Endodermal cell (in vitro differentiated cells): ENCODE data around the gene ADAMTS2. TPM values are rescaled to one million over a fixed set of nuclear protein-coding genes. Genes with fewer than 3 reads are reported as not detected.

Experiments
- DNase-seq: peaks from one replicate; pipeline ENCODE4 v3.0.0-alpha.2; 2017
- H3K27ac ChIP-seq: 2 replicates; pipeline ENCODE4 v1.5.1; 2013; ENCODE audit warnings: mild to moderate bottlenecking, low read depth, low read length, moderate library complexity
- H3K27me3 ChIP-seq: 2 replicates; pipeline ENCODE4 v1.6.1; 2013; ENCODE audit warnings: mild to moderate bottlenecking, low read length, moderate library complexity; ENCODE audit not compliant: insufficient read depth, control insufficient read depth, poor library complexity, severe bottlenecking
- H3K36me3 ChIP-seq: 2 replicates; pipeline ENCODE4 v1.7.0; 2013; ENCODE audit warnings: mild to moderate bottlenecking, low read length, moderate library complexity; ENCODE audit not compliant: control insufficient read depth, insufficient read depth
- H3K4me1 ChIP-seq: one replicate; pipeline ENCODE4 v1.7.0; 2013; ENCODE audit warnings: low read length; ENCODE audit not compliant: control insufficient read depth, insufficient read depth
- H3K4me3 ChIP-seq: 2 replicates; pipeline ENCODE4 v1.5.1; 2013; ENCODE audit warnings: mild to moderate bottlenecking, low read length, moderate library complexity
- H3K9ac ChIP-seq: 2 replicates; pipeline ENCODE4 v1.6.1; 2013; ENCODE audit warnings: mild to moderate bottlenecking, low read length, moderate library complexity; ENCODE audit not compliant: poor library complexity, severe bottlenecking; ENCODE audit errors: extremely low read depth
- H3K9me3 ChIP-seq: 2 replicates; pipeline ENCODE4 v1.6.1; 2013; ENCODE audit warnings: mild to moderate bottlenecking, low read length, moderate library complexity; ENCODE audit not compliant: control insufficient read depth
- H3K27ac Mint-ChIP-seq: 2 replicates; pipeline ENCODE4 v1.8.0; 2020; ENCODE audit warnings: mixed read lengths
- H3K27me3 Mint-ChIP-seq: 2 replicates; pipeline ENCODE4 v1.8.0; 2021; ENCODE audit warnings: mild to moderate bottlenecking, mixed read lengths; ENCODE audit not compliant: insufficient read depth
- H3K36me3 Mint-ChIP-seq: 2 replicates; pipeline ENCODE4 v1.8.0; 2020; ENCODE audit warnings: low read depth, mixed read lengths
- H3K4me1 Mint-ChIP-seq: 2 replicates; pipeline ENCODE4 v1.8.0; 2020; ENCODE audit warnings: mixed read lengths
- H3K4me3 Mint-ChIP-seq: 2 replicates; pipeline ENCODE4 v1.8.0; 2020; ENCODE audit warnings: mild to moderate bottlenecking, moderate library complexity, mixed read lengths
- H3K9me3 Mint-ChIP-seq: 2 replicates; pipeline ENCODE4 v1.8.0; 2020; ENCODE audit warnings: mild to moderate bottlenecking, mixed read lengths
- WGBS, 2 experiments: methylation state at CpG; one replicate each; pipeline versions ENCODE4 v1.1.5 to v1.1.7; 2013; ENCODE audit warnings: missing lambda C conversion rate in 2 of 2, mixed read lengths in 1 of 2; ENCODE audit not compliant: insufficient coverage in 1 of 2, insufficient read length in 1 of 2; 5-methylcytosine and 5-hydroxymethylcytosine counted together
- total RNA-seq, 2 donors: library from RNA; stranded (reverse); fragmentation: NEBNext Ultra II Directional in 1 of 2; extraction: Animal tissue kit (Norgen Biotek cat#: 25700) in 1 of 2; gene quantifications; 2 replicates in 1 of 2; 3 replicates in 1 of 2; pipeline ENCODE4 v1.2.1, GENCODE V29; 2021
- TF ChIP-seq, protein P1 (sequence below): fragments of 200-600 bp; sonication (generic); conservative IDR thresholded peaks from 2 replicates; pipeline ENCODE4 v1.5.0; 2021; ENCODE audit warnings: antibody characterized with exemption, mild to moderate bottlenecking

ADAMTS2 gene
- total RNA-seq, 2 donors from 2014 or later = 1.2 to 2.6 TPM

DNA sequence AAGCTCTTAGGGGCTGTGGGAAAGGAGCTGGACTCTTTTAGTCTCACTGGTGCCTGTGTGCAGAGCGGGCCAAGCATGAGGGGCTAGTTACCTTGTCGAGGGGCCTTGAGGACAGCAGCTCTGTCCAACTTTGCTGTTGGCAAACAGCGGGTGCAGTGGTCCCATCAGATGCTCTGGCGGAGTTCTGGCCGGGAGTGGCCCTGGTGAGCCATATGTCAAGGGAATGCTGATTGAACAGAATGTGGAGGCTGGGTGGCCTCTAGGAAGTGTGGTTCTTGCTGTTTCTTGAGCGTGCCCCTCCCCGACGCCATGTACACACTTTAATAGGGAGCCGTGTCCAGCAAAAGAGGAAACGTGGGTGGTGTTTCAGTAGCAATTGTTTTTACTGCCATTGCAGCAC lies 3.6 kb upstream of the ADAMTS2 start:
- Mint-ChIP-seq H3K4me3 (no peak overlapping the region), H3K9me3 (no peaks in the 10 kb centered on the region), H3K36me3 (no peaks in the 10 kb centered on the region), H3K4me1 (no peaks in the 10 kb centered on the region), H3K27me3 (peaks cover 52% of the 10 kb centered on the region), H3K27ac (no peak overlapping the region)
- peaks cover 59% of the 10 kb centered on the region for H3K27me3 ChIP-seq
- TF ChIP-seq, protein P1, sequence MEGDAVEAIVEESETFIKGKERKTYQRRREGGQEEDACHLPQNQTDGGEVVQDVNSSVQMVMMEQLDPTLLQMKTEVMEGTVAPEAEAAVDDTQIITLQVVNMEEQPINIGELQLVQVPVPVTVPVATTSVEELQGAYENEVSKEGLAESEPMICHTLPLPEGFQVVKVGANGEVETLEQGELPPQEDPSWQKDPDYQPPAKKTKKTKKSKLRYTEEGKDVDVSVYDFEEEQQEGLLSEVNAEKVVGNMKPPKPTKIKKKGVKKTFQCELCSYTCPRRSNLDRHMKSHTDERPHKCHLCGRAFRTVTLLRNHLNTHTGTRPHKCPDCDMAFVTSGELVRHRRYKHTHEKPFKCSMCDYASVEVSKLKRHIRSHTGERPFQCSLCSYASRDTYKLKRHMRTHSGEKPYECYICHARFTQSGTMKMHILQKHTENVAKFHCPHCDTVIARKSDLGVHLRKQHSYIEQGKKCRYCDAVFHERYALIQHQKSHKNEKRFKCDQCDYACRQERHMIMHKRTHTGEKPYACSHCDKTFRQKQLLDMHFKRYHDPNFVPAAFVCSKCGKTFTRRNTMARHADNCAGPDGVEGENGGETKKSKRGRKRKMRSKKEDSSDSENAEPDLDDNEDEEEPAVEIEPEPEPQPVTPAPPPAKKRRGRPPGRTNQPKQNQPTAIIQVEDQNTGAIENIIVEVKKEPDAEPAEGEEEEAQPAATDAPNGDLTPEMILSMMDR = no peak
- DNase-seq = no peak
- 82 to 93% methylated on average over 5 to 10 of the region's 10 CpGs for WGBS, 2 experiments
- no peaks in the 10 kb centered on the region for H3K9me3 ChIP-seq
- no peak overlapping the region for H3K27ac ChIP-seq
- H3K36me3 ChIP-seq = no peaks in the 10 kb centered on the region
- H3K9ac ChIP-seq = no peak overlapping the region
- no peaks in the 10 kb centered on the region for H3K4me1 ChIP-seq
- no peak overlapping the region for H3K4me3 ChIP-seq

DNA sequence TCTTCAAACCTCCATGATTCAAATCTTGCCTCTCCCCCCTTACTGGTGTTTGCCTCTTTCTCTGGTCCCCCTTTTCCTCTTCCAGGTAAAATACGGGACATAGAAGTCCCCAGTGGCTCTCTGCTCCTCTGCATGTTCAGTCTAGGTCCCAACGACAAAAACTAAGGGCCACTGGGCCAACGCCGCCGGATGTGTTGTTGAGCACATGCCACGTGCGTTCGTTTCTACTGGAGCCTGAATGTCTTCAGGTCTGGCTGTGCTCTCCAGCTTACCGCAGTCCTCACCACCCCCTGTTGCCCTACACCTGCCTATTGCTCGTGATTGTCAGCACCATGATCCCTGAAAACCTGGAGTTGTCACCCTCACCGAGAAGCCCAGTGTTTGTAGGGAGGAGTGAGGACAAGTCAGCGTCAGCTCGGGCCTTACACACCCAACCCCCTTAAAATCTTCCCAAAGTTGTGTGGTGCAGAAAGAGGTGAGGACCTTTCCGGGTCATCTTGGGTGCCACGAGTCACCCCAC lies 2.8 kb upstream of the ADAMTS2 start:
- H3K27me3 ChIP-seq = peaks cover 67% of the 10 kb centered on the region
- no peak for DNase-seq
- H3K27ac Mint-ChIP-seq = no peak overlapping the region
- no peak overlapping the region for H3K9ac ChIP-seq
- TF ChIP-seq, protein P1 = no peak
- no peak overlapping the region for H3K27ac ChIP-seq
- H3K9me3 Mint-ChIP-seq = no peaks in the 10 kb centered on the region
- peaks cover 4% of the 10 kb centered on the region for H3K4me1 ChIP-seq
- H3K9me3 ChIP-seq = no peaks in the 10 kb centered on the region
- peaks cover 4% of the 10 kb centered on the region for H3K4me1 Mint-ChIP-seq
- 79 to 86% methylated on average over 7 to 15 of the region's 15 CpGs for WGBS, 2 experiments
- peaks cover 60% of the 10 kb centered on the region for H3K27me3 Mint-ChIP-seq
- no peak overlapping the region for H3K4me3 Mint-ChIP-seq
- no peaks in the 10 kb centered on the region for H3K36me3 Mint-ChIP-seq
- no peak overlapping the region for H3K4me3 ChIP-seq
- no peaks in the 10 kb centered on the region for H3K36me3 ChIP-seq

DNA sequence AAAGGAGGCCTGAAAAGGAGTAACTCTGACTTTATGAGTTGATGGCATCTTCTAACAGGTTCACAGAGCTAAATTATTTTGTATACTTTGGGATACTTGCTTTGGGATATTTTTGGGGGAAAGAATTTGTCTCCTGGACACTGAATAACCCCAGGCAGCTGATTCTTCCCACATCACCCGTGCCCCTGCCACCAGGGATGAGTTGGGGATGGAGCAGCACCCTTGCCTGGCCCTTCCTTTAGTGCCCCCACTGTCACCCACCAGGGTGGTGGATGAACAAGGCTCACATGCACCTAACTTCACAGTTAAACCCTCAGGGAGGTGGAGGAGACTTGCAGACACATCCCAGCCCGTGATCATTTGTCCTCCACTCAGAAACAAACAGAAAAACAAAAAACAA lies 2.3 kb upstream of the ADAMTS2 start:
- Mint-ChIP-seq H3K4me3 (no peak overlapping the region), H3K27ac (no peak overlapping the region), H3K4me1 (peaks cover 8% of the 10 kb centered on the region), H3K27me3 (peaks cover 65% of the 10 kb centered on the region), H3K36me3 (no peaks in the 10 kb centered on the region), H3K9me3 (no peaks in the 10 kb centered on the region)
- H3K27ac ChIP-seq = no peak overlapping the region
- DNase-seq = no peak
- WGBS, 2 experiments = 85 to 100% methylated on average over 1 to 2 of the region's 2 CpGs
- H3K9ac ChIP-seq = no peak overlapping the region
- H3K27me3 ChIP-seq = peaks cover 72% of the 10 kb centered on the region
- no peaks in the 10 kb centered on the region for H3K36me3 ChIP-seq
- no peaks in the 10 kb centered on the region for H3K9me3 ChIP-seq
- H3K4me3 ChIP-seq = no peak overlapping the region
- H3K4me1 ChIP-seq = peaks cover 4% of the 10 kb centered on the region
- TF ChIP-seq, protein P1 = no peak
